ENCODE measurements around the gene ARID4B.

The ARID4B gene

DNA sequence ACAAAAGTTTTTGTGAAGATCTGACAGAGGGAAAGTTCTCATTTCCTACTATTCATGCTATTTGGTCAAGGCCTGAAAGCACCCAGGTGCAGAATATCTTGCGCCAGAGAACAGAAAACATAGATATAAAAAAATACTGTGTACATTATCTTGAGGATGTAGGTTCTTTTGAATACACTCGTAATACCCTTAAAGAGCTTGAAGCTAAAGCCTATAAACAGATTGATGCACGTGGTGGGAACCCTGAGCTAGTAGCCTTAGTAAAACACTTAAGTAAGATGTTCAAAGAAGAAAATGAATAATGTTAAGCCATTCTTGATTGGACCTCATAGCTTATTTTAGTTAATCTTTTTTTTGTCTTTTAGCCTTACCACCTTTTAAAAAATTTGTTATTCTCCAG, 14.5 kb upstream of the ARID4B start (continued):
- TF ChIP-seq ZNF76 (tag by site-specific recombination; IDR thresholded peaks at IDR 0.05; ENCODE audit: borderline replicate concordance, low read depth) (no peak), ZFP69B (tag by site-specific recombination; IDR thresholded peaks at IDR 0.05) (no peak), FEZF1 (tag by site-specific recombination; IDR thresholded peaks at IDR 0.05) (no peak), OSR2 (tag by site-specific recombination; IDR thresholded peaks at IDR 0.05) (no peak), ZNF184 (tag by site-specific recombination; IDR thresholded peaks at IDR 0.05) (no peak), ZNF830 (tag by site-specific recombination; IDR thresholded peaks at IDR 0.05; ENCODE audit: low read depth) (no peak)
- TF ChIP-seq, protein P1, sequence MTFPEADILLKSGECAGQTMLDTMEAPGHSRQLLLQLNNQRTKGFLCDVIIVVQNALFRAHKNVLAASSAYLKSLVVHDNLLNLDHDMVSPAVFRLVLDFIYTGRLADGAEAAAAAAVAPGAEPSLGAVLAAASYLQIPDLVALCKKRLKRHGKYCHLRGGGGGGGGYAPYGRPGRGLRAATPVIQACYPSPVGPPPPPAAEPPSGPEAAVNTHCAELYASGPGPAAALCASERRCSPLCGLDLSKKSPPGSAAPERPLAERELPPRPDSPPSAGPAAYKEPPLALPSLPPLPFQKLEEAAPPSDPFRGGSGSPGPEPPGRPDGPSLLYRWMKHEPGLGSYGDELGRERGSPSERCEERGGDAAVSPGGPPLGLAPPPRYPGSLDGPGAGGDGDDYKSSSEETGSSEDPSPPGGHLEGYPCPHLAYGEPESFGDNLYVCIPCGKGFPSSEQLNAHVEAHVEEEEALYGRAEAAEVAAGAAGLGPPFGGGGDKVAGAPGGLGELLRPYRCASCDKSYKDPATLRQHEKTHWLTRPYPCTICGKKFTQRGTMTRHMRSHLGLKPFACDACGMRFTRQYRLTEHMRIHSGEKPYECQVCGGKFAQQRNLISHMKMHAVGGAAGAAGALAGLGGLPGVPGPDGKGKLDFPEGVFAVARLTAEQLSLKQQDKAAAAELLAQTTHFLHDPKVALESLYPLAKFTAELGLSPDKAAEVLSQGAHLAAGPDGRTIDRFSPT (tag by site-specific recombination; IDR thresholded peaks at IDR 0.05) = no peak
- TF ChIP-seq, protein P2, sequence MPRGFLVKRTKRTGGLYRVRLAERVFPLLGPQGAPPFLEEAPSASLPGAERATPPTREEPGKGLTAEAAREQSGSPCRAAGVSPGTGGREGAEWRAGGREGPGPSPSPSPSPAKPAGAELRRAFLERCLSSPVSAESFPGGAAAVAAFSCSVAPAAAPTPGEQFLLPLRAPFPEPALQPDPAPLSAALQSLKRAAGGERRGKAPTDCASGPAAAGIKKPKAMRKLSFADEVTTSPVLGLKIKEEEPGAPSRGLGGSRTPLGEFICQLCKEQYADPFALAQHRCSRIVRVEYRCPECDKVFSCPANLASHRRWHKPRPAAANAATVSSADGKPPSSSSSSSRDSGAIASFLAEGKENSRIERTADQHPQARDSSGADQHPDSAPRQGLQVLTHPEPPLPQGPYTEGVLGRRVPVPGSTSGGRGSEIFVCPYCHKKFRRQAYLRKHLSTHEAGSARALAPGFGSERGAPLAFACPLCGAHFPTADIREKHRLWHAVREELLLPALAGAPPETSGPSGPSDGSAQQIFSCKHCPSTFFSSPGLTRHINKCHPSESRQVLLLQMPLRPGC (tag by site-specific recombination; IDR thresholded peaks at IDR 0.05) = no peak

DNA sequence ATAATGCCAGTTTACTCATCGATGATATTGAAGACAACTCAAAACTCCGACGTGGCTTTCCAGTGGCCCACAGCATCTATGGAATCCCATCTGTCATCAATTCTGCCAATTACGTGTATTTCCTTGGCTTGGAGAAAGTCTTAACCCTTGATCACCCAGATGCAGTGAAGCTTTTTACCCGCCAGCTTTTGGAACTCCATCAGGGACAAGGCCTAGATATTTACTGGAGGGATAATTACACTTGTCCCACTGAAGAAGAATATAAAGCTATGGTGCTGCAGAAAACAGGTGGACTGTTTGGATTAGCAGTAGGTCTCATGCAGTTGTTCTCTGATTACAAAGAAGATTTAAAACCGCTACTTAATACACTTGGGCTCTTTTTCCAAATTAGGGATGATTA, 14.1 kb upstream of the ARID4B start:
- no peaks in the 10 kb centered on the region for H3K4me1 ChIP-seq (ENCODE audit: control insufficient read depth, insufficient read depth, low read length)
- TF ChIP-seq SP2 (tag by site-specific recombination; IDR thresholded peaks at IDR 0.05) = no peak
- no peak for TF ChIP-seq ZBTB17 (tag by site-specific recombination; IDR thresholded peaks at IDR 0.05)
- TF ChIP-seq, protein P3, sequence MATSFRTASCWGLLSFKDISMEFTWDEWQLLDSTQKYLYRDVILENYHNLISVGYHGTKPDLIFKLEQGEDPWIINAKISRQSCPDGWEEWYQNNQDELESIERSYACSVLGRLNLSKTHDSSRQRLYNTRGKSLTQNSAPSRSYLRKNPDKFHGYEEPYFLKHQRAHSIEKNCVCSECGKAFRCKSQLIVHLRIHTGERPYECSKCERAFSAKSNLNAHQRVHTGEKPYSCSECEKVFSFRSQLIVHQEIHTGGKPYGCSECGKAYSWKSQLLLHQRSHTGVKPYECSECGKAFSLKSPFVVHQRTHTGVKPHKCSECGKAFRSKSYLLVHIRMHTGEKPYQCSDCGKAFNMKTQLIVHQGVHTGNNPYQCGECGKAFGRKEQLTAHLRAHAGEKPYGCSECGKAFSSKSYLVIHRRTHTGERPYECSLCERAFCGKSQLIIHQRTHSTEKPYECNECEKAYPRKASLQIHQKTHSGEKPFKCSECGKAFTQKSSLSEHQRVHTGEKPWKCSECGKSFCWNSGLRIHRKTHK (tag by site-specific recombination; IDR thresholded peaks at IDR 0.05) = no peak
- TF ChIP-seq ZNF623 (tag by site-specific recombination; IDR thresholded peaks at IDR 0.05) = no peak
- TF ChIP-seq, protein P4, sequence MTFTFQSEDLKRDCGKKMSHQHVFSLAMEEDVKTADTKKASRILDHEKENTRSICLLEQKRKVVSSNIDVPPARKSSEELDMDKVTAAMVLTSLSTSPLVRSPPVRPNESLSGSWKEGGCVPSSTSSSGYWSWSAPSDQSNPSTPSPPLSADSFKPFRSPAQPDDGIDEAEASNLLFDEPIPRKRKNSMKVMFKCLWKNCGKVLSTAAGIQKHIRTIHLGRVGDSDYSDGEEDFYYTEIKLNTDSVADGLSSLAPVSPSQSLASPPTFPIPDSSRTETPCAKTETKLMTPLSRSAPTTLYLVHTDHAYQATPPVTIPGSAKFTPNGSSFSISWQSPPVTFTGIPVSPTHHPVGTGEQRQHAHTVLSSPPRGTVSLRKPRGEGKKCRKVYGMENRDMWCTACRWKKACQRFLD (tag by site-specific recombination; IDR thresholded peaks at IDR 0.05) = no peak
- TF ChIP-seq ZNF146 (tag by site-specific recombination; IDR thresholded peaks at IDR 0.05) = no peak
- TF ChIP-seq KLF16 (tag by site-specific recombination; IDR thresholded peaks at IDR 0.05) = no peak
- no peak for TF ChIP-seq ZNF621 (tag by site-specific recombination; IDR thresholded peaks at IDR 0.05)
- TF ChIP-seq ZNF571 (tag by site-specific recombination; IDR thresholded peaks at IDR 0.05) = no peak
- no peak overlapping the region for H3K27ac ChIP-seq (ENCODE audit: extremely low read depth, low read depth, low read length)
- H3K36me3 ChIP-seq (ENCODE audit: control insufficient read depth in 2 of 2, insufficient read depth in 1 of 2, low read length in 2 of 2) = peaks cover 23 to 61% of the 10 kb centered on the region in 2 experiments
- H3K9me3 ChIP-seq (ENCODE audit: control insufficient read depth, insufficient read depth, low read depth, low read length) = no peaks in the 10 kb centered on the region
- CTCF ChIA-PET = interaction anchor here (0.5 to 2.5 kb wide), 8 partner anchors 9 to 74 kb away, joined by 3 to 18 read pairs (median 4); no protein-coding TSS in a partner anchor
- POLR2A ChIA-PET = interaction anchor here (2.4 kb wide), 1 partner anchor 25 kb away, joined by 10 read pairs; the partner anchor contains the start of gene TBCE
- no peak overlapping the region for H3K4me3 ChIP-seq (ENCODE audit: low read depth, low read length)

DNA sequence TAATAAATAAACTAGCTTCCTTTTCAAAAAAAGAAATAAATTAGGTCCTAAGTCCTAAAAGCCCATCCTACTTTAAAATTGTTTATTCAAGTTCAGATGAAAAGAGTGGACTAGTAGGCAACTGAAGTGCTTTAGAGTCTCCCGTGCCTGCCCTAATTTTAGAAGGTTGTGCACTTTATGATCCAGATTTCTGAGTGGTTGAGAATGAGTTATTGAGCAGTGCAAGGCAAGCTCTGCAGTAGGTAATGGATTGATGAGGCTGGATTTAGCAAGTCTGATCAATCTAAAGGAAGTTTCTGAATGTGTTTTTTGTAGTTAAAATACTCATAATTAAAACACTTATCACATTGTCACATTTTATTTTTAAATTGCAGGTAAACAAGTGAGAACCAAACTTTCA, 13.4 kb upstream of the ARID4B start:
- CTCF ChIA-PET = interaction anchor here (0.6 to 2.5 kb wide), 4 partner anchors 24 to 511 kb away, joined by 3 to 18 read pairs (median 5); no protein-coding TSS in a partner anchor

More for the DNA sequence above, 13.4 kb upstream of the ARID4B start:
- TF ChIP-seq ZBTB17 (tag by site-specific recombination; IDR thresholded peaks at IDR 0.05) = peak; percentile 77
- TF ChIP-seq ZNF776 (tag by site-specific recombination; IDR thresholded peaks at IDR 0.05; ENCODE audit: borderline replicate concordance) = no peak
- TF ChIP-seq RBAK (tag by site-specific recombination; IDR thresholded peaks at IDR 0.05) = no peak
- TF ChIP-seq ZNF202 (tag by site-specific recombination; IDR thresholded peaks at IDR 0.05; ENCODE audit: borderline replicate concordance) = no peak
- no peak for TF ChIP-seq ZNF366 (tag by site-specific recombination; conservative IDR thresholded peaks at IDR 0.05)
- no peak for TF ChIP-seq ZFP3 (tag by site-specific recombination; IDR thresholded peaks at IDR 0.05; ENCODE audit: low read depth)
- Histone ChIP-seq H3K4me3 (ENCODE audit: low read depth, low read length) (no peak overlapping the region), H3K36me3 (ENCODE audit: control insufficient read depth in 2 of 2, insufficient read depth in 1 of 2, low read length in 2 of 2) (peaks cover 30 to 56% of the 10 kb centered on the region in 2 experiments), H3K4me1 (ENCODE audit: control insufficient read depth, insufficient read depth, low read length) (no peaks in the 10 kb centered on the region), H3K9me3 (ENCODE audit: control insufficient read depth, insufficient read depth, low read depth, low read length) (no peaks in the 10 kb centered on the region), H3K27ac (ENCODE audit: extremely low read depth, low read depth, low read length) (no peak overlapping the region)
- POLR2A ChIA-PET = interaction anchor here (2.4 kb wide), 1 partner anchor 26 kb away, joined by 10 read pairs; the partner anchor contains the start of gene TBCE
